Keratinocyte (primary cell): ENCODE results near the gene TNFSF11. TPM values are rescaled to one million over a fixed set of nuclear protein-coding genes. Genes with fewer than 3 reads are reported as not detected.

Experiments used
- DNase-seq: peaks from one replicate; pipeline ENCODE4 v3.0.0-alpha.2; 2011; ENCODE audit warnings: low read depth, missing footprints, low spot score
- FAIRE-seq: peaks from 2 replicates; lab custom pipeline; 2011; peaks lifted over from hg19 to GRCh38; lab: Jason Lieb, UNC
- H2AFZ ChIP-seq: 2 replicates; pipeline ENCODE4 v1.6.0; 2012; ENCODE audit warnings: low read length, control low read depth, inconsistent platforms; ENCODE audit not compliant: control insufficient read depth
- H3K27ac ChIP-seq: 2 replicates; pipeline ENCODE4 v1.5.1; 2011; ENCODE audit warnings: low read length; ENCODE audit not compliant: control insufficient read depth, insufficient read depth
- H3K27me3 ChIP-seq: 3 replicates; pipeline ENCODE4 v1.6.0; 2011; ENCODE audit warnings: low read length; ENCODE audit not compliant: control insufficient read depth, insufficient read depth; ENCODE audit errors: extremely low read depth
- H3K36me3 ChIP-seq, 2 experiments: 2 replicates in 1 of 2; 3 replicates in 1 of 2; pipeline ENCODE4 v1.5.1; 2011; ENCODE audit warnings: low read length in 2 of 2, mild to moderate bottlenecking in 1 of 2; ENCODE audit not compliant: control insufficient read depth in 2 of 2, insufficient read depth in 2 of 2; ENCODE audit errors: extremely low read depth in 1 of 2
- H3K4me1 ChIP-seq: 3 replicates; pipeline ENCODE4 v1.5.1; 2011; ENCODE audit warnings: low read length; ENCODE audit not compliant: control insufficient read depth, insufficient read depth; ENCODE audit errors: extremely low read depth
- H3K4me2 ChIP-seq: 3 replicates; pipeline ENCODE4 v1.6.0; 2011; ENCODE audit warnings: low read depth, low read length; ENCODE audit not compliant: control insufficient read depth, insufficient read depth; ENCODE audit errors: extremely low read depth
- H3K4me3 ChIP-seq, 3 experiments: fragments of 200-600 bp in 1 of 3; sonication (generic) in 1 of 3; 2 replicates in 2 of 3; 3 replicates in 1 of 3; pipeline ENCODE4 v1.5.1; 2011 to 2016; ENCODE audit warnings: low read length in 3 of 3, mild to moderate bottlenecking in 3 of 3, control low read depth in 2 of 3, inconsistent platforms in 1 of 3, low read depth in 1 of 3, mixed read lengths in 1 of 3, mixed run types in 1 of 3, moderate library complexity in 1 of 3; ENCODE audit not compliant: control insufficient read depth in 2 of 3, insufficient read depth in 2 of 3; ENCODE audit errors: extremely low read depth in 1 of 3
- H3K79me2 ChIP-seq: 2 replicates; pipeline ENCODE4 v1.6.0; 2012; ENCODE audit warnings: low read length; ENCODE audit not compliant: control insufficient read depth, insufficient read depth
- H3K9ac ChIP-seq: 3 replicates; pipeline ENCODE4 v1.6.0; 2011; ENCODE audit warnings: low read length; ENCODE audit not compliant: control insufficient read depth, insufficient read depth; ENCODE audit errors: extremely low read depth
- H3K9me1 ChIP-seq: 3 replicates; pipeline ENCODE4 v1.6.0; 2011; ENCODE audit warnings: low read length; ENCODE audit not compliant: control insufficient read depth, insufficient read depth; ENCODE audit errors: extremely low read depth
- H3K9me3 ChIP-seq: 2 replicates; pipeline ENCODE4 v1.5.1; 2012; ENCODE audit warnings: low read depth, low read length; ENCODE audit not compliant: control insufficient read depth
- H4K20me1 ChIP-seq: 3 replicates; pipeline ENCODE4 v1.6.0; 2011; ENCODE audit warnings: low read length; ENCODE audit not compliant: control insufficient read depth, insufficient read depth; ENCODE audit errors: extremely low read depth
- CTCF ChIP-seq, 3 experiments: IDR thresholded peaks in 1 of 3; conservative IDR thresholded peaks in 1 of 3; optimal IDR thresholded peaks in 1 of 3; 2 replicates in 2 of 3; 3 replicates in 1 of 3; pipeline versions ENCODE3 to v1.5.1; 2011; ENCODE audit warnings: low read length in 3 of 3, mild to moderate bottlenecking in 3 of 3, moderate library complexity in 2 of 3, control low read depth in 1 of 3, inconsistent platforms in 1 of 3; ENCODE audit not compliant: insufficient read depth in 2 of 3; ENCODE audit errors: extremely low read depth in 1 of 3
- EZH2 ChIP-seq: IDR thresholded peaks from one replicate; pipeline ENCODE4 v1.6.1; 2012; ENCODE audit warnings: inconsistent platforms, mild to moderate bottlenecking, low read length, moderate library complexity
- dilution Hi-C: fragments of 300-500 bp; cut with MboI; formaldehyde crosslinking; loops from one replicate; pipeline ENCODE4 v1.7.0; 2020; ENCODE audit warnings: low sequenced_read_pairs; ENCODE audit not compliant: extremely low pct_ligation_motif_present
- polyA plus RNA-seq, 5 experiments: library from polyadenylated mRNA; depleted of rRNA in 3 of 5; stranded (reverse) in 3 of 5; stranded (forward) in 1 of 5; unstranded in 1 of 5; fragments of >200 nt; gene quantifications; 1 replicate in 1 of 5; 2 replicates in 3 of 5; 3 replicates in 1 of 5; pipeline versions ENCODE4 v1.2.1 to v1.2.3, GENCODE V29; 2011 to 2012; ENCODE audit warnings: missing spikeins in 2 of 5, low read depth in 1 of 5, low replicate concordance in 1 of 5

TNFSF11 gene
- polyA plus RNA-seq, 1 donor (not counting 4 experiments of a cell fraction or from before 2014, with no cell fraction given) = not detected

GRCh38 chr13:42652642-42653415 lies 78.9 kb downstream of the TNFSF11 start:
- no peaks in the 10 kb centered on the region for H4K20me1 ChIP-seq
- H3K4me2 ChIP-seq = no peak overlapping the region
- FAIRE-seq (no peak), DNase-seq (no peak)
- H3K4me3 ChIP-seq = no peak overlapping the region
- H3K36me3 ChIP-seq = no peaks in the 10 kb centered on the region
- dilution Hi-C loops = no loop called here
- no peaks in the 10 kb centered on the region for H3K79me2 ChIP-seq
- TF ChIP-seq CTCF (optimal IDR thresholded peaks at IDR 0.05 in 1 of 3, IDR thresholded peaks at IDR 0.05 in 1 of 3, conservative IDR thresholded peaks at IDR 0.05 in 1 of 3; ENCODE audit: extremely low read depth in 1 of 3, insufficient read depth in 2 of 3, low read length in 3 of 3) (no peak), EZH2 (no peak)
- no peaks in the 10 kb centered on the region for H3K9me3 ChIP-seq
- no peaks in the 10 kb centered on the region for H3K4me1 ChIP-seq
- no peak overlapping the region for H2AFZ ChIP-seq
- no peaks in the 10 kb centered on the region for H3K9me1 ChIP-seq
- no peak overlapping the region for H3K27ac ChIP-seq
- no peak overlapping the region for H3K9ac ChIP-seq
- H3K27me3 ChIP-seq = peaks cover 35% of the 10 kb centered on the region

GRCh38 chr13:42653679-42654078 lies 79.7 kb downstream of the TNFSF11 start:
- no peak overlapping the region for H3K9ac ChIP-seq
- no peak for TF ChIP-seq EZH2
- no peak for TF ChIP-seq CTCF (optimal IDR thresholded peaks at IDR 0.05 in 1 of 3, IDR thresholded peaks at IDR 0.05 in 1 of 3, conservative IDR thresholded peaks at IDR 0.05 in 1 of 3; ENCODE audit: extremely low read depth in 1 of 3, insufficient read depth in 2 of 3, low read length in 3 of 3)
- H3K4me1 ChIP-seq = no peaks in the 10 kb centered on the region
- no peak overlapping the region for H3K4me2 ChIP-seq
- no peak overlapping the region for H3K4me3 ChIP-seq
- H3K9me1 ChIP-seq = no peaks in the 10 kb centered on the region
- H3K9me3 ChIP-seq = no peaks in the 10 kb centered on the region
- H3K79me2 ChIP-seq = no peaks in the 10 kb centered on the region
- no peaks in the 10 kb centered on the region for H3K36me3 ChIP-seq
- FAIRE-seq (no peak), DNase-seq (no peak)
- H2AFZ ChIP-seq = no peak overlapping the region
- H4K20me1 ChIP-seq = no peaks in the 10 kb centered on the region
- dilution Hi-C loops = no loop called here
- no peak overlapping the region for H3K27ac ChIP-seq
- peaks cover 38% of the 10 kb centered on the region for H3K27me3 ChIP-seq
